ENCODE data around the gene SNX5. TPM values are rescaled to one million over a fixed set of nuclear protein-coding genes. Genes with fewer than 3 reads are reported as not detected.
A peak's percentile ranks its signal among the peaks of the same experiment; 100 is the strongest.

The SNX5 gene
- total and polyA plus RNA-seq, 2 of the 13 experiments (the other 11 are each of a cell fraction or from before 2014, with no cell fraction given) = 664 to 1,040 TPM

DNA sequence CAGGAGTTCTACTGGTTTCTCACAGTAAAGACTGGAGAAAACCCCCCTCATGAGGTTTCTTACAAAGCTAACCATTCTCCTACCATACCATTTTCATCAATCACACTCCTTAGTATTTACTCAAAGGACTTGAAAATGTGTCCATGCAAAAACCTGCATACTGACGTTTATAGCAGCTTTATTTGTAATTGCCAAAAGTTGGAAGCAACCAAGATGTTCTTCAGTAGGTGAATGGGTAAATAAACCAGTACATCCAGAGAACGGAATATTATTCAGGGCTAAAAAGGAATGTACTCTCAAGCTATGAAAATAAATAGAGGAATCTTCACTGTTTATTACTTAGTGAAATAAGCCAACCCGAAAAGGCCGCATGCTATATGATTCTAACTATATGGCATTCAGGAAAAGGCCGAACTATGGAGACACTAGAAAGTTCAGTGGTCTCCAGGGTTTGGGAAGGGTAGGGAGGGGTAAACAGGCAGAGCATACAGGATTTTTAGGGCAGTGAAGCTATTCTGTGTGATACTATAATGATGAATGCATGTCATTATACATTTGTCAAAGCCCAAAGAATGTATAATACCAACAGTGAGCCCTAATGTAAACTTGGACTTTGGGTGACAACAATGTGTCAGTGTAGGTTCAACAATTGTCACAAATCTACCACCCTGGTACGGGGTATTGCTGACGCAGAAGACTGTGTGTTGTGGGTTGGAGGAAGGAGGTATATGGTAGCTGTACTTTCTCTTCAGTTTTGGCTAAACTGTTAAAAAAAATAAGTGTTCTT, 50.6 kb downstream of the SNX5 start (continued):
- peak; percentile 98 for TF ChIP-seq ARID3A (IDR thresholded peaks at IDR 0.05; ENCODE audit: low read depth, low read length)
- no peak for TF ChIP-seq SMYD3 (CRISPR knock-in tag; IDR thresholded peaks at IDR 0.05)
- no peak for TF ChIP-seq JUN (CRISPR knock-in tag; IDR thresholded peaks at IDR 0.05)
- TF ChIP-seq ZNF841 (CRISPR knock-in tag; IDR thresholded peaks at IDR 0.05; ENCODE audit: borderline replicate concordance) = no peak
- no peak for TF ChIP-seq IRF2 (CRISPR knock-in tag; IDR thresholded peaks at IDR 0.05)
- no peak for TF ChIP-seq ATRX (CRISPR knock-in tag; IDR thresholded peaks at IDR 0.05; ENCODE audit: borderline replicate concordance)
- no peak for TF ChIP-seq PRDM4 (CRISPR knock-in tag; IDR thresholded peaks at IDR 0.05; ENCODE audit: borderline replicate concordance)
- no peak for TF ChIP-seq ZNF713 (CRISPR knock-in tag; IDR thresholded peaks at IDR 0.05)
- TF ChIP-seq FOXO1 (CRISPR knock-in tag; IDR thresholded peaks at IDR 0.05) = peak; percentile 55; the same call in 1 of the 2 replicates
- TF ChIP-seq SALL1 (CRISPR knock-in tag; IDR thresholded peaks at IDR 0.05) = peak; percentile 60; the same call in 1 of the 2 replicates
- TF ChIP-seq KLF9 (CRISPR knock-in tag; IDR thresholded peaks at IDR 0.05; ENCODE audit: low read depth) = no peak
